RPMI7951 (cell line): ENCODE data around the gene PHLDB2. TPM values are rescaled to one million over a fixed set of nuclear protein-coding genes. Genes with fewer than 3 reads are reported as not detected.

ENCODE experiments used
- DNase-seq: peaks from one replicate; pipeline ENCODE4 v3.0.0-alpha.2; 2012; ENCODE audit warnings: low read depth
- total RNA-seq: library from RNA; depleted of rRNA; stranded (reverse); fragments of >200 nt; shearing (Covaris generic); gene quantifications from 2 replicates; pipeline ENCODE4 v1.2.3, GENCODE V29; 2014

Gene PHLDB2
- total RNA-seq, 1 experiment from 2014 or later = 122 TPM

DNA sequence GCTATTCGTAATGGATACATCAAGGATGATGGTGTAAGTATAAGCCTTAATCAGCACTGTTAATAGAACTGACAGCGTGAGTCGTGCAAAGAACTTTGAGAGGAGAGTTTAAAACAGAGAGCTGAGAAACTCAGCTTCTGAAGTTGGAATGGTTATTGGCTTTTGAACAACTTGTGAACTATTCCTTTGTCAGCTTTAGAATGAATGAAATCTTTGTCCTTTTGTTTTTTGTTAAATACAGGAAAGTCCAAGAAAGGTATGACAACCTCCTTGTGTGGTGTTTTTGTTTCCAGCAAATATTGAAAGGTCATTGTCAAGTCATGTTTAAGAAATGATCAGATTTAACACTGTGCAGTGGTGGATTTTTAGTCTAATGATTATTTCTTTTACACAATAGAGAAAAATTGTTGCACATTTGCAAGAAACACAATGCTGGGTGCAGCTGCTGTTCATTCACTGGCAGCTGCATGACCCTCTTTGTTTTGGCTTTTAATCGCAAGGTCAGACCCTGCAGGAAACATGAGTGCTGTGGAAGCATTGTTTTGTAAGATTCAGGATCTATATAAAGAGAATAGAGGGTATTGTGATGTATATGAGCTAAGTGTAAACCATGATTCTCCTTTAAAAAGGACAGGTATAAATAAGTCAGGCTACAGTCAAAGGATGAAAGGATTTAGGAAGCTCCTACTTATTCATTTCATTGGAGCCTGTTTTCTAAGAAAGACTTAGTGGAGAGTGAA, 98.1 kb downstream of the PHLDB2 start:
- DNase-seq = no peak

DNA sequence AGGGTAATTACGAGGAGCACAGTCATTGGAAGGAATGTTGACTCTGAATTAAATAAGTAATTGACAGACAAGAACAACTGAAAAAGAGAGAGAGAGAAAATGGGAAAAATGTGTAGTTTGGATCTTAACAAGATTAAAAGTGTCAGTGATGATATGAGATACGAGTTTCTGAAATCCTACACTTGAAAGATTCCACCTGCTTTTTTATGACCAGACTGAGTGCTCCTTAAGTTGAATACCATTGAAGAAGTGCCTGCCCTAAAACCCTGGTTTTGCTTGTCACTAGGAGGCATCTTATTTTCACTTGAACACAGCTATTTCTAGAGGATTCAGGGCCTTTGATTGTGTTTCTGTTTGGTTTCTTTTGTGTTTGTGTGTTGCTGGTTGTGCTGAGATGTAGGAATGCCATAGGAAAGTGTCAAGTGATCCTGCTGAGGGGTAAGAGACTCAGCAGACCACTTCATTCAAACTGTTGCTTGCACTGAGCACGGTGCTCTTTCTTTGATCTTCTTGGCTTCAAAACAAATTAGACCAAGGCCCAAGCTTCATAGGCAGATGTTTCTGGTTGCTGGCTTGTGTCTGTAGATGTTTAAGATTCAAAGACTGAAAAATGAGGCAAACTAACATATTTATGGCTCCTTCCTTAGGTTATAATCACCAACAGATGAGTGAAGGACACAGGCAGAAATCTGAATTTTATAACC, 102.5 kb downstream of the PHLDB2 start:
- DNase-seq = no peak

DNA sequence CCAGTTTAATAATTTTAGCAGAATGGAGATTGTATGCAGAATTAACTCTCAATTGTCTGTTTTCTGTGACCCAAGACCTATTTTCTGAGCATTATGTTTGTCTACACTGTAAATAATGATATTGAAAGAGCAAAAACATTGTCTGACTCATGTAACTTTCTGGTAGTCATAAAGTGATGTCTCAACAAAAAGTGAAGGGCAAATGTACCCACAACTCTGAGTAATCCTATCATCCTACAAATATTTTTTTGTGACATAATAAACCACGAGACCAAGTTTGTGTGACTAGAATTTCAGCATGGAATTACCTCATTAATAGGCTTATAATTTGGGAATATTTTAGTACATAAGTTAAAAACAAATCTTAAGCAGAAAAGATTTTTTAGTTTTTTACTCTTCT, 104.4 kb downstream of the PHLDB2 start:
- peak; percentile 66 for DNase-seq

DNA sequence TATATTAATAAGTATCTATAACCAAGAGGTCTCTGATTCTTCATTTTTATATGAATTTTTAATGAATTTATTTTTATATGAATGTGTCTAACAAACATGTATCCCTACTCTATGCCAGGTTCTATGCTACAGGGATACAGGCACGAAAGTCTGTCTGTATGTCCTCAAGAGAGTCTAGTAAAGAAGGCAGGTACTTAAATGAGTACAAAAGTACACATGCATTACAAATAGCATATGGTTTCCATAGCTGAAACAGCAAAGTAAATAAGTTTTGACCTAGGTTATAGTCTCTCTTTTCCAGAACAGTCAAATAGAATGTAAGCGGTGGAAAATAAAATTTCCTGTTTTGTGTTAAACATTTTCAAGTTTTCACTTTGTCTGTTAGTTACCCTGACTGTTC, 106.4 kb downstream of the PHLDB2 start:
- DNase-seq = no peak

DNA sequence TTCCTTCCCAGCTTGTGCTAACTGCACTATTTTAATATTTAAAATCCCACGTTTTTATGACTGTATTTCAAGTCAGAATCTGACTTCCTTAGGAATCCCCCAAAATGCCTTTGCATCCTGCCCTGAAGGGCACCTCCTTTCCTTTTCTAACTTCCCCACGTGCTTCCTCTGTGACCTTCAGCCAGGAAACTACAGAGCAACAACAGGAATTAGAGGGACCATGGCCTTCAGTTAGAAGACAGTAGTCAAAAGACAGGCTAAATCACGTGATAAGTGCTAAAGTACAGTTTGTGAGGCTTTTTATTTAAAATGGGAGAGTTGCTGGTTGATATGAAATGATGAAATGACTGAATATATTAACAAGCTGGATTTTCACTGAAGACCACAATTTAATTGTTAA, 108.0 kb downstream of the PHLDB2 start:
- DNase-seq = no peak

DNA sequence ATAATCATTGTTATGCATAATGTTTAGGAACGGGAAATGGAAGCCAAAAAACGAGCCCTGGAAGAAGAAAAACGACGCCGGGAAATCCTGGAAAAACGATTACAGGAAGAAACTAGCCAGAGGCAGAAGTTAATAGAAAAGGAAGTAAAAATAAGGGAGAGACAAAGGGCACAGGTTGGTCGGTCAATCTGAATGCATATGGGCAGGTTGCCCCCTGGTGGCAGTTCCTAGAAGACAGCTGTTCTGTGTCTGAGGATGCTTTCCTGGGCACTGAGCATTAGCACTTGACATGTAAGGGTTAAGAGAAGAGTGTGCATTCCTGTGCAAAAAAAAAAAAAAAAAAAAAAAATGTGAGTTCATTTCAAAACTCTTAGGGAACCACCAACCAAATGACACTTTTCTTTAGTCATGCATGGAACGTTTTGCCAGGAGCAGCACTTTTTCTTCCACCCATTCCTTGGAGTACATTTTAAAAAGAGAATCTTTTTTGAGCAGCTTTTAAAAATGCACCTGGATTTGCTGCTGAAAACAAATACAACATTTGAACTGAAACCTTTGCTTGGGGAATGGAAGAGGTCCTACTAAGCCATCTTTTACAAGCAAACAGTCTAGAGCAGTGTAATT, 108.7 kb downstream of the PHLDB2 start:
- peak; percentile 77 for DNase-seq

DNA sequence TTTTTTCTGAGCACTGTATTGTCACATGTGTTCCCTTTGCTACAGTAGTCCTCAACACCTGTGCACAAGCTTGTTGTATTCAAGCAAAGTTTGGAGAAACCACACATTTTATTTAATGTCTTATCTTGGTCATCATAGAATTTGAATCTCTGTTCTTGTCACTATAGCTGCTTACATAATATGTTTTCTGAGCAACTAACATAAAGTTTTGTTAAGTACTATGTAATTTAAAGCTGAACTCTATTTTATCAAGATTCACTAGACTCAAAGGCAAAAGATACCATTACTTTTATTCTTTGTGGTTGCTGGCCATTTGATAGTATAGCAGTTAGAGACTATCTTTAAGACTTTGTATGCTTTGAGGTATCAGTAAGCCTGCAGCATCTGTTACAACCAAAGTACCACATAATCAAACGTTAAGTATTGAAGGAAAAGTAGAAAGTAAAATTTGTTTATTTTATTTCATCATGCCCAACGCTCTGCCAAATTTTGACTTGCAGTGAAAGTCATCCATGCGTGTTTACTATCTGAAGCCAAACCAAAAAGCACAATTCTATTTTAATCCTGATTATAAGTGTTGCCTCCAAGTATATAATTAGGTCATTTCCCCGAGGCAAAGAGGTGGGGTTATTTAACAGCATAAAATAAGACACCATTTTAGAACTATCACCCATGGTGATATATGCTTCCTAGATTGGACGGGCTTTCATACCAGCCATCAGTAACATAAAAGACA, 109.4 kb downstream of the PHLDB2 start:
- no peak for DNase-seq

DNA sequence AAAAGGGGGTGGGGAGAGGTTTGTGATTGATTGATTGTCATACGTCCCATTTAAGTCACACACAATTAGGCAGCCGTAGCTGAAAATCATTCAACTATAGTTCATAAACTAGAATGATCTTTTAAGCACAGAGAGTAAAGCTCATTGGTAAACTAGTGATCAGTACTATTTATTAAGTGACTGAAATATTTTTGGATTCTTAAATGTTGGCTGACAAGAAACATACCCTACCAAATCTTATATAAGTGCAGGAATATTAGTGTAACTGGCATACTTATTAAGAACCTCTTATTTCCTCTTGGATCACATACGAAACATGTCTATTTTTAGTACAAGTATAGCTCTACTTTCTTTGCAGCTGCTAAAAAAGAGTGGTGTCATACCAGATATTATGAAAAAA, 111.3 kb downstream of the PHLDB2 start:
- no peak for DNase-seq

DNA sequence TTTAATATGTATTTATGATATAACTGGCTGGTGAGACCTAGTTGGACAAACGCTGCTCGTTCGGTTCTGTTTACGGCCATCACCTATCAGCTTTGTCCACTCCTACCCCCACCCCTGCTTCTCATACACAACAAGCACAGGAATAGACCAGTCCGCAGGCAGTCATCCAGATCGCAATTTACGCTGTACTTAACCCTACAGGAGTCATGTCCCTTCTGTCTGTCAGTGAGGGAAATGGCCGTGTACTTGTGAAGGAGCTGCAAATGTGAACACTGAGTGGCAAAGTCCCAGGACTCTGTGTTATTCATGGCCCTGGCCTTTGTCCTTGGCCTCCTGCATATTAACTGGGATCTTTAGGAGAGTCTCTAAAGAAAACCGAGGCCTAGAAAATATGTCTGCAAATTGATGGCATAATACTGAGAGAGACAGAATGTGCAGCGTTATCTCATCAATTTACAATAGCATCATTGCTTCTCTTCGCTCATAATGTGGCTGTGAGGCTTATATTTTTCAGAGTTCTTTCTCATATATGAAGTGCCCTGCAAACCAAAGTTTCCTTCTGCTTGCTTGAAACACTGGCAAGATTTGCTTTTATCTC, 112.6 kb downstream of the PHLDB2 start:
- no peak for DNase-seq

DNA sequence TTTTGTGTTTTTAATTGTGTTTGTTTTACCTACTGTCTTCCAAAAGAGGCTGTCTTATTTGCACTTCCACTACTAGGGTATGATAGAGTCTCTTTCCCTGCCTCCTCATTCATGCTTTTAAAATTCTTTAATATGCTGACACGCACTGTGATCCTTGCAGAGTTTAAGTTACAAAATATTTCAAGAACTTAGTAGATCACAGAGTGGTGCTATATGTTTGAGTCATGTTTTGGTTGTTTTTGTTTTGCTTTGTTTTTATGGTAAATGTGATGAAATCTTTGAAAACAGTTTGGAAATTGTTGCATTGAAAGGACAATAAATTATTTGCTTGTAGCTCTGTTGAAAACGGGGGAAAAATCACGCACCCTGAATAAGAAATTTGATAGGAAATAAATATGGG, 113.8 kb downstream of the PHLDB2 start:
- no peak for DNase-seq

DNA sequence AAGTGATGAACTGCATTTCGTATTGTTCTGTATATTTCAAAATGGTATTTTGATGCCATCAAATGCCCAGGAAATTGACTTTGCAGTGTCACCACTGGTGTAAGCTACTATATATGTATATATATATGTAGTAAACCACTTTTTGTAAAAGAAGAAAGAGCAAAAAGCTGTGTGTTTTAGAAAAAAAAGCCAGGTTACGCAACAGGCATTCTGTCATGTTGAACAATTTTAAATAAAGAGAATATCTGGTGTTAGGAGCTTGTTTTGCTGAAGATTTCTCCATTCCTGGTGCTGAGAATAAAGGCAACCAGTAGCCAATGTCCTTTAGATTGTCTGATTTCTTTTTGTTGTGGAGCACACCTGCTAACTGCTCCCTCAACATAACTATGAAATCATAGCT, 116.1 kb downstream of the PHLDB2 start:
- DNase-seq = no peak

DNA sequence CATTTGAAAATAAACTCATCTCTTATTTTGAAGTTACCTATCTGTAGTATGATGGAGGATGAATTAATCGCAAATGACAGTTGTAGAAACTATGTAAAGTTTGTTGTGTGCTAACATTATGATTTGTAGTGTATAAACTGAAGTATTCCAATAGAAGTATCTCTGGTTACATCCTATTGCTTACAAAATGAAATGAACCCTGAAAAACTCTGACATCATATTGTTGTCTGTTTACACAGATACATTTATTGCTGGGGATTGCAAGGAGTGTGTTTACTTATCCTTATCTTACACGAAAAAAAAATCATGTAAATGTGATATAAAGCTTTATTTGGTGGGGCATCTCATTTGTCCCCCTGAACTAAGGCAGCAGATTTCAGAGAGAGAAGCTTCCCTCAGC, 117.2 kb downstream of the PHLDB2 start:
- no peak for DNase-seq

DNA sequence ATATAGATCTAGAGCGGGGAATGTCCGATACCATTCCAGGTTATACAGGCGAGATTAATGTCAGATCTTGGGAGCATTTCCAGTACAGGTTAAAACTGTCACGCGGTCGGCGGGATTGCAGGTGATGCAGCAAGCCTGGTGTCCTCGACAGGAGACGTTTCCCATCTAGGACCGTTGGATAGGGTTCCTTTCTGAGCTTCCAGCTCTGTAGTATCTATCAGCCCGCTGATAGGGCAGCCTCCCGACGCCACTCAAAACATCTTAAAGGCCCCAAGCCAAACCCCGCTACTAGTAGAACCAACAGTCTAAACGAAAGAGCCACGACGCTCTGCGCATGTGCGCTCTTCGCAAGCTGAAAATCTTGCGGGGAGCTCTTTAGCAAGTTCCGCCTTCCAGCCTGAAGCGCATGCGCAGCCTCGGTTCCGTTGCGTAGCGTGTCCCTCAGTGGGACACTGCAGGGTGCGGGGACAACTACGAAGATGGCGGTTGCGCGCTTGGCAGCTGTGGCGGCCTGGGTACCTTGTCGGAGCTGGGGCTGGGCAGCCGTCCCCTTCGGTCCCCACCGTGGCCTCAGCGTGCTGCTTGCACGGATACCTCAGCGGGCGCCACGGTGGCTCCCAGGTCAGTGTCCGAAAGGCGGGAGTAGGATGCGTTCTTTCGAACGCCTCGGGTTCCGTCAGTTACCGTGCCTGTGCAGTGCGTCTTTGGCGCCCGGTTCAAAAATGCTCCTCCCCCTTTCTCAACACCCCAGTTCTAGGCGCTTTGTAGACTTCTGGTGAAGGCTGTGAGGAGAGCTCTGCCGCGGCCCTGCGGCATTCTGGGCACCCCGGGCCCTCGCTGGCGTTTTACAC, 119.7 kb downstream of the PHLDB2 start, which contains the start of gene ABHD10:
Gene ABHD10, plus strand, starts transcription at position 444 of the 851 bp plus-strand sequence. Its CDS starts 36 bp downstream, at position 480.
- DNase-seq = peak; percentile 97

DNA sequence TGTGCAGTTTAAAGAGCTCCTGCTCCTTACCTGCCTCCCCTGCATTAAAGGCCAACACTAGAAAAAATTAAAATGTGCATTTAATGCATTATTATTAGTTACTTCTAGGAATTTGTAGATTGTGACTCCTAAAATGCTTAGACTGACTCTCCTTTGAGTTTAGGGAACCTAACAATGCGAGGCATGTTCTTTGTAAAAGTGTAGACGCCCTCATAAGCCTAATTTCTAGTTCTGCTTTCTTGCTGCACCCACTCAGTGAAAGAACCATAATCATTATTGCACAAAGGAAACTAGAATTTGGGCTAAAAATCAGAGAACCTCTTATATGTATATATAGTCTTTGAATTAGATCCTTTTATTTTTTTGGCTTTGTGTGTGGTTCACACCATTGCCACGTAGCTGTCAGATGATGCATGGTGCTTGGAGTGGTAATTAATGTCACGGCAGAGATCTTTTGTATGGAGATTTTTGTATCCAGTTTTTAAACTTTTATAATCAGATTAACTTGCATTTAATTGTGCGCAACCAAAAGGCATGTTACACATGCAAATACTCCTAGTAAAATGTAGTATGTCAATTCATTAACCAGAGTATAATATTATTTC, 120.5 kb downstream of the PHLDB2 start:
- DNase-seq = no peak

DNA sequence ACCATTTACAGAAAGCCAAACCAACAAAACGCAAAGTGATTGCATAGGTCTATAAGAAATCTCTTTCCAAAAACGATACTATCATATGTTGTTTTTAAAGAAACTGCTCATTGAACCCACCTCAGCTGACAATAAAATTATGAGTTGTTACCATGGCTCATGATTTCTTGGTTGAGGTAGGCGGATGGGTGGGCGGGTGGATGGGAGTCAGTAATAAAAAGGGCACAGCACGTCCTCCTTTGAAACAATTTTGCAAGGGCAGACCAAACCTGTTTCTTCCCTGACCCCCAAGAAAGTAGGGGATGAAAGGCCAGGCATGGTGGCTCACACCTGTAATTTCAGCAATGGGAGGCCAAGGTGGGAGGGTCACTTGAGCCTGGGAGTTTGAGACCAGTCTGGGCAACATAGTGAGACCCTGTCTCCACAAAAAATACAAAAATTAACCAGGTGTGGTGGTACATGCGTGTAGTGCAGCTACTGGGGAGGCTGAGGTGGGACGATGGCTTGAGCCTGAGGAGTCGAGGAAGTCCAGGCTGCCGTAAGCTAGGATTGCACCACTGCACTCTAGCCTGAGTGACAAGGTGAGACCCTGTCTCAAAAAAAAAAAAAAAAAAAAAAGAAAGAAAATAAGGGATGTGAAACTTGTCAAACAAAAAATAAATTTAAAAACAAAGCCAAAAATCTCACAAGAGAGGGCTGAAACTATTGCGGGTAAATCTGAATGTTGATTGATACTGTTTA, 121.8 kb downstream of the PHLDB2 start:
- no peak for DNase-seq

DNA sequence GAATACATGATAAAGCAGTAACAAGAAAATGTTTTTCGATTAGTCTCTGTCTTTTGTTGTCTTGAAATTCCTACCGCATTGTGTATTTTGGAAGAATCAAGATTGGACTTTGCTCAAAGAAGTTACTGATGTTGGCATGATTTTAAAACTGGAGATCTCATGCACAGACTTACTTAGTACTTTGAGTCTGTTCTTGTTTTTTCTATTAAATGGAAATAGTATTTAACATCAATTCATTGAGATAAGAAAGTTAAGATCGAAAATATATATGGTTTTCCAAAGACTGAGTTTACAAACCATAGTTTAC, 122.3 kb downstream of the PHLDB2 start:
- no peak for DNase-seq

DNA sequence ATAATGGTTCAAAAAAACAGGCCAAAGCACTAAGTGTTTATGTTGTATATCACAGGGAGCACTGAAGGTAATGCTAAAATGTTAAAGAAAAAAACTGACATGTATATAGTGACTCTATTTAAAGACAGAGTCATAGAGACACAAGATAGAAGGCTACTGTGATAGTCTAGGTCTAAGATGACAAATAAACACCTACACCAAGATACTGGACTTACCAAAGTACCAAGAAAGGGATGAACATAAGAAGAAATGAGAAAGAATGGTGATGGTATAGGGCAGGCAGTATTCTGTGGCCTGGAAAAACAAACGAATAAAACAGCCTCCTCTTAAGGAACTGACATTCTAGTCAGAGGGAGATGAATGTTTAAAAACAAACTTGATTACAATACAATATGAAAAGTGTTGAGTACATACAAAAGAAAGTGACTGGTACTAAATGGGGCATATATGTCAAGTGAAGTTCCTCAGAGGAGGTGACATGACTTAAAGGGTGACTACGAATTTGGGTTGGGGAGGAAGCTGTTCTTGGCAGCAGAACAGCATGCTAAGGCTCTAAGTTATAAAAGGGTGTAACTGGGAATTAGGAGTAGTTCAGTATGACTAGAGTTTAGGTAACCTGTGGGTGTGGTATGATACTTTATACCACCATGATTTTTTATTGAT, 125.7 kb downstream of the PHLDB2 start:
- no peak for DNase-seq

DNA sequence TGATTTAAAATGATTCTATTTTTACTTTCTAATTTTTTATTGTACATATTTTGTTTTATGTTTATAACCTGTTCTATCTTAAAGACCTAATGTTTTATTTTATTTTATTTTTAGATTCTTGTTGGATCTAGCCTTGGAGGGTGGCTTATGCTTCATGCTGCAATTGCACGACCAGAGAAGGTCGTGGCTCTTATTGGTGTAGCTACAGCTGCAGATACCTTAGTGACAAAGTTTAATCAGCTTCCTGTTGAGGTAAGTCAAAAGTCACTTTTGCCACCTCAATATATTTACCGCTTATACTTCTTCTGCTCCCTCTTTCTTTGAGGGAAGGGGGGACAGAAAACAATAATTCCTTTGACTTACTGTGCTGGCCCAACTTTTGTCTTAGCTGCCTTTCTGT, 127.7 kb downstream of the PHLDB2 start:
- no peak for DNase-seq

DNA sequence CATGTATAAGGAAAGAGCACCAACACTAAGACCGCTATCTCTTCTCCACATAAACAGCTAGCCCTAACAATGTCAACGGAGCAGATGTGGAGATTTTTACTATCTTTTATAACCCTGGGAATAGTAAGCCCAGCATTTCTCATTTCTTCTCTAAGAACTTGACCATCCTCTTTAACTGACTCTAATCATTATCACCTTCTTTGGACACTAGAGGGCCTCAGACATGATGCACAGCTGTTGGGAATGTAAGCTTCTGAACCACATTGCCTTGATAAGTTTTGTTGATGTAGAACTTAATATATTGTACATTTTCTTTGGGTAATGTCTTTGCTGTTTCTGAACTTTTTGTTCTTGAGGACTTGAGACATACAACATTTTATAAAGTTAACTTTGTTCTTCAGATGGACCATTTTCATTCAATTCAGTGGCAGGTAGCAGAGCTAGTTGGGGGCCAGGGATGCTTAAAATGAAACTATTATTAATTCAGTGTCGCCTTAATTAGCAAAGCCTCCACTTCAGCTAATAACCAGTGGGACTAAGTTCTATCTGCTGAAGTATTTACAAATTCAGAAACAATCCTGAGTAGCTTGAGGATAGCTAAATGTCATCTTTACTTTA, 130.1 kb downstream of the PHLDB2 start:
- peak; percentile 67 for DNase-seq
